Erythroblast (primary cell): Measurements from ENCODE around the gene ATXN7L1.

ENCODE experiments used
- GATA1 ChIP-seq: IDR thresholded peaks from 2 replicates; pipeline ENCODE4 v1.6.1; 2011; ENCODE audit warnings: low read depth, mild to moderate bottlenecking, control low read depth, low read length, moderate library complexity
- POLR2A ChIP-seq: IDR thresholded peaks from 2 replicates; pipeline ENCODE4 v1.6.1; 2011; ENCODE audit warnings: mild to moderate bottlenecking, low read length

DNA sequence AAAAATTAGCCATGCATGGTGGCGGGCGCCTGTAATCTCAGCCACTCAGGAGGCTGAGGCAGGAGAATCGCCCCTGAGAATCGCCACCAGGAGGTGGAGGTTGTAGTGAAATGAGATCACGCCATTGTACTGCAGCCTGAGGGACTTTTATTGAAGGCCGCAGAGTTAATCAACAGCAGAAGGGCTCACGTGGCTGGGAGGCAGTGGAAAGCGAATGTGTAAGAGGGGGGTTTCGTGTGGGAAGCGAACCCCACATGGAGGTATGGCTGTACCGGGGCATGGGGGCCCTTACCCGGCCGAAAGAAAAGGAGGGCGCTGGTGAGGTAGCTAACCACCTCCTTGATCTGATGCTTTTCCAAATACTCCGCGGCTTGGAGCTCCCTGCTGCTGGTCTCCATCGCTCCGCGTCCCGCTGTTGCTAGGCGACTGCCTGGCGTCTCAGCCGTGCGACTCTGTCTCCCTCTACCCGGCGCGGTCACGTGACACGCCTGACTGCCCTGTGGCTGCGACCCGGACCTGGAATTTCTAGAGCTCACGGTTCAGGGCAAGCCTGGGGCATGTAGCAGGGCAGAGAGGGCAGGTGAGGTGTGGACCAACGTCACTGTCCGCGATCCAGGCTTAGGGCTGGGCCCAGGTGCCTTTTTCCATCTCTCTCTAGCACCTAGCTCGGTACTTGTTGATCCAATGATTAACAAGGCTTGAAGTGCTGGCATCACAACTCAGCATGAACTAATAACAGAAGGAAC lies 295.2 kb downstream of the ATXN7L1 start, which contains the start of gene EFCAB10:
- TF ChIP-seq POLR2A (no peak), GATA1 (no peak)
